SH-SY5Y (cell line): ENCODE measurements around the gene HNMT.

Experiments
- GATA2 ChIP-seq: IDR thresholded peaks from 2 replicates; pipeline ENCODE4 v1.6.1; 2011; ENCODE audit warnings: mild to moderate bottlenecking, low read depth, low read length
- GATA3 ChIP-seq: IDR thresholded peaks from 2 replicates; pipeline ENCODE4 v1.6.1; 2011; ENCODE audit warnings: low read depth, mild to moderate bottlenecking, low read length, moderate library complexity

HNMT gene

GRCh38 chr2:138034536-138034935 lies 70.3 kb downstream of the HNMT start:
- TF ChIP-seq GATA2 (no peak), GATA3 (no peak)

GRCh38 chr2:138035608-138036217 lies 71.4 kb downstream of the HNMT start:
- no peak for TF ChIP-seq GATA3
- no peak for TF ChIP-seq GATA2

GRCh38 chr2:138036522-138036921 lies 72.2 kb downstream of the HNMT start:
- TF ChIP-seq GATA3 (no peak), GATA2 (no peak)

- no peak for TF ChIP-seq GATA2
- TF ChIP-seq GATA3, result no peak
Measured at GRCh38 chr2:138037090-138037489, 72.8 kb downstream of the HNMT start.

- TF ChIP-seq GATA2 (no peak), GATA3 (no peak)
Measured at GRCh38 chr2:138040616-138041015, 76.3 kb downstream of the HNMT start.

- no peak for TF ChIP-seq GATA3
- TF ChIP-seq GATA2, result no peak
Measured at GRCh38 chr2:138042311-138042710, 78.0 kb downstream of the HNMT start.

- no peak for TF ChIP-seq GATA2
- no peak for TF ChIP-seq GATA3
Measured at GRCh38 chr2:138058427-138058826, 94.2 kb downstream of the HNMT start.

- TF ChIP-seq GATA2 (no peak), GATA3 (no peak)
Measured at GRCh38 chr2:138059487-138060300, 95.4 kb downstream of the HNMT start.

- TF ChIP-seq GATA3 (no peak), GATA2 (no peak)
Measured at GRCh38 chr2:138060301-138060635, 96.0 kb downstream of the HNMT start.

- TF ChIP-seq GATA3 (no peak), GATA2 (no peak)
Measured at GRCh38 chr2:138061961-138062360, 97.7 kb downstream of the HNMT start.

- TF ChIP-seq GATA3 (no peak), GATA2 (no peak)
Measured at GRCh38 chr2:138063181-138063580, 98.9 kb downstream of the HNMT start.
